GM19468 (cell line): Measurements from ENCODE around the gene SWI5.

Experiments
- ATAC-seq: cut with Tn5 transposase; IDR thresholded peaks from one replicate; pipeline ENCODE4 v1.9.1; 2021; ENCODE audit warnings: mild to moderate bottlenecking, moderate library complexity, moderate number of reproducible peaks; ENCODE audit not compliant: unreplicated experiment; ENCODE audit errors: extremely low read depth

The SWI5 gene

GRCh38 chr9:128250839-128251731 lies 25.0 kb upstream of the SWI5 start:
- ATAC-seq = no peak

GRCh38 chr9:128251732-128252100 lies 24.4 kb upstream of the SWI5 start:
- no peak for ATAC-seq

GRCh38 chr9:128252317-128253139 lies 23.5 kb upstream of the SWI5 start:
- no peak for ATAC-seq

GRCh38 chr9:128253140-128253990 lies 22.7 kb upstream of the SWI5 start:
- no peak for ATAC-seq

GRCh38 chr9:128253991-128254346 lies 22.1 kb upstream of the SWI5 start:
- ATAC-seq = no peak

GRCh38 chr9:128254362-128254761 lies 21.7 kb upstream of the SWI5 start:
- ATAC-seq = no peak

- ATAC-seq = no peak
Observed at GRCh38 chr9:128254855-128255759, 21.0 kb upstream of the SWI5 start.

- no peak for ATAC-seq
Observed at GRCh38 chr9:128257086-128257825, 18.8 kb upstream of the SWI5 start.

GRCh38 chr9:128257907-128258306 lies 18.2 kb upstream of the SWI5 start:
- no peak for ATAC-seq

- no peak for ATAC-seq
Observed at GRCh38 chr9:128258326-128258725, 17.8 kb upstream of the SWI5 start.

- no peak for ATAC-seq
Observed at GRCh38 chr9:128259156-128259555, 16.9 kb upstream of the SWI5 start.

GRCh38 chr9:128260340-128260739 lies 15.7 kb upstream of the SWI5 start:
- ATAC-seq = no peak

- no peak for ATAC-seq
Observed at GRCh38 chr9:128262687-128263086, 13.4 kb upstream of the SWI5 start.

GRCh38 chr9:128265348-128265847 lies 10.7 kb upstream of the SWI5 start:
- no peak for ATAC-seq

GRCh38 chr9:128266868-128267590 lies 9.0 kb upstream of the SWI5 start:
- ATAC-seq = no peak

- ATAC-seq = no peak
Observed at GRCh38 chr9:128271112-128271511, 5.0 kb upstream of the SWI5 start.

GRCh38 chr9:128271512-128271911 lies 4.6 kb upstream of the SWI5 start:
- no peak for ATAC-seq

- no peak for ATAC-seq
Observed at GRCh38 chr9:128274245-128274644, 1.8 kb upstream of the SWI5 start.
